ENCODE results near the gene PLD6. TPM values are rescaled to one million over a fixed set of nuclear protein-coding genes. Genes with fewer than 3 reads are reported as not detected.
"Not testable (repeated sequence)": the region's sequence is repeated elsewhere in the genome, so short reads cannot be mapped to it uniquely, and the experiment has no call there.

The PLD6 gene, protein sequence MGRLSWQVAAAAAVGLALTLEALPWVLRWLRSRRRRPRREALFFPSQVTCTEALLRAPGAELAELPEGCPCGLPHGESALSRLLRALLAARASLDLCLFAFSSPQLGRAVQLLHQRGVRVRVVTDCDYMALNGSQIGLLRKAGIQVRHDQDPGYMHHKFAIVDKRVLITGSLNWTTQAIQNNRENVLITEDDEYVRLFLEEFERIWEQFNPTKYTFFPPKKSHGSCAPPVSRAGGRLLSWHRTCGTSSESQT
- total RNA-seq, result 1 to 10 TPM; 4.2 to 7.0 (median 5.0) TPM

DNA sequence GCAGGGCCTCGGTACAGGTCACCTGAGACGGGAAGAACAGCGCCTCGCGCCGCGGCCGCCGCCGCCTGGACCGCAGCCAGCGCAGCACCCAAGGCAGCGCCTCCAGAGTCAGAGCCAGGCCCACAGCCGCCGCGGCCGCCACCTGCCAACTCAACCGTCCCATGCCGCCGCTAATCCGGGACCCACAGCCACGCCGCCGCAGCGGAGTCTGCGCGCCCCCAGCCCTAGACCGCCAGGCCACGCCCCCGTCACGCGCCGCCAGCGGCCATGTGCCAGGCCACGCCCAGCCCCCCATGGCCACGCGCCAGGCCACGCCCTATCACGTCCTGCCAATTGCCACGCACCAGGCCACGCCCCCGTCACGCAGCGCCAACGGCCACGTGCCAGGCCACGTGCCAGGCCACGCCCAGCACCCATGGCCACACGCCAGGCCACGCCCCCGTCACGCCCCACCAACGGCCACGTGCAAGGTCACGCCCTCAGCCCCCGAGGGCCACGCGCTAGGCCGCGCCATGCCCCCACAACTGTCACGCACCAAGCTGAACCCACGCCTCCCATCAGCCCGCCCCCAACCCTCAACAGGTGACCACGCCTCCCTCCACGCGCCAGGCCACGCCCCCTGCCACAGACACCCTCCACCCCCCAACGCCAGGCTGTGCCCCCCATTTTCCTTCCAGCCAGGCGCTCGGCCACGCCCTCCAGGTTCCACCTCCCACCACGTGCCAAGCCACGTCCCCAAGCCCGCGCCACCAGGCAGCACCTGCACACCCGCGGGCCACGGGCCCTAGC lies at the start of gene PLD6:
TSS of gene PLD6 (minus strand) at position 210 of the 789 bp plus-strand sequence. CDS start at position 163, 47 bp downstream.
- intact Hi-C loops (cut with DNase I; ENCODE audit: low total_unique reads), result no loop called here
- peak within 1 kb of the TSS; percentile 38 for H3K4me3 ChIP-seq (ENCODE audit: low read depth, poor library complexity, severe bottlenecking)
- TF ChIP-seq POLR2A (IDR thresholded peaks at IDR 0.05), result no peak
- TF ChIP-seq, protein P1, sequence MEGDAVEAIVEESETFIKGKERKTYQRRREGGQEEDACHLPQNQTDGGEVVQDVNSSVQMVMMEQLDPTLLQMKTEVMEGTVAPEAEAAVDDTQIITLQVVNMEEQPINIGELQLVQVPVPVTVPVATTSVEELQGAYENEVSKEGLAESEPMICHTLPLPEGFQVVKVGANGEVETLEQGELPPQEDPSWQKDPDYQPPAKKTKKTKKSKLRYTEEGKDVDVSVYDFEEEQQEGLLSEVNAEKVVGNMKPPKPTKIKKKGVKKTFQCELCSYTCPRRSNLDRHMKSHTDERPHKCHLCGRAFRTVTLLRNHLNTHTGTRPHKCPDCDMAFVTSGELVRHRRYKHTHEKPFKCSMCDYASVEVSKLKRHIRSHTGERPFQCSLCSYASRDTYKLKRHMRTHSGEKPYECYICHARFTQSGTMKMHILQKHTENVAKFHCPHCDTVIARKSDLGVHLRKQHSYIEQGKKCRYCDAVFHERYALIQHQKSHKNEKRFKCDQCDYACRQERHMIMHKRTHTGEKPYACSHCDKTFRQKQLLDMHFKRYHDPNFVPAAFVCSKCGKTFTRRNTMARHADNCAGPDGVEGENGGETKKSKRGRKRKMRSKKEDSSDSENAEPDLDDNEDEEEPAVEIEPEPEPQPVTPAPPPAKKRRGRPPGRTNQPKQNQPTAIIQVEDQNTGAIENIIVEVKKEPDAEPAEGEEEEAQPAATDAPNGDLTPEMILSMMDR (IDR thresholded peaks at IDR 0.05), result no peak
- WGBS, 2 donors, result 12 to 35% methylated on average over 50 to 62 of the region's 78 CpGs
- DNase-seq (ENCODE audit: low spot score in 2 of 2), result peak; percentile 79 to 97

DNA sequence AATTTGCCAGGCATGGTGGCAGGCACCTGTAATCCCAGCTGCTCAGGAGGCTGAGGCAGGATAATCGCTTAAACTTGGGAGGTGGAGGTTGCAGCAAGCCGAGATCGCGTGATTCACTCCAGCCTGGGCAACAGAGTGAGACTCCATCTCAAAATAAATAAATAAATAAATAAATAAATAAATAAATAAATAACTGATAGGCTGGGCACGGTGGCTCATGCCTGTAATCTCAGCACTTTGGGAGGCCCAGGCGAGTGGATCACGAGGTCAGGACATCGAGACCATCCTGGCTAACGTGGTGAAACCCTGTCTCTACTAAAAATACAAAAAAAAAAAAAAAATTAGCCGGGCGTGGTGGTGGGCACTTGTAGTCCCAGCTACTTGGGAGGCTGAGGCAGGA lies 49.6 kb upstream of the PLD6 start:
- DNase-seq (ENCODE audit: low spot score in 2 of 2); intact Hi-C loops (cut with DNase I; ENCODE audit: low total_unique reads); H3K4me3 ChIP-seq (ENCODE audit: low read depth, poor library complexity, severe bottlenecking): not testable (repeated sequence)
- WGBS, 2 donors, result 90 to 93% methylated on average over 11 of the region's 11 CpGs

DNA sequence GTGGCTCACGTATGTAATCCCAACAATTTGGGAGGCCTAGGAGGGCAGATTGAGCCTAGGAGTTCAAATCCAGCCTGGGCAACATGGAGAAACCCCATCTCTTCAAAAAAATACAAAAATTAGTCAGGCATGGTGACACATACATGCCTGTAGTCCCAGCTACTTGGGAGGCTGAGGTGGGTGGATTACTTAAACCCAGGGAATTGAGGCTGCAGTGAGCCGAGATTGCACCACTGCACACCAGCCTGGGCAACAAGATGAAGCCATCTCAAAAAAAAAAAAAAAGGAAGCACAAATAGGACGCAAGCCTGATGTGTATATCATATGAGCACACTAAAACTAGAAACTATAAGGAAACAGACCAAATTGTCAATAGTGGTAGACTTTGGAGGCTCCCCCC lies 47.9 kb upstream of the PLD6 start:
- no peak overlapping the region for H3K4me3 ChIP-seq (ENCODE audit: low read depth, poor library complexity, severe bottlenecking)
- intact Hi-C loops (cut with DNase I; ENCODE audit: low total_unique reads), result no loop called here
- TF ChIP-seq, protein P1 (IDR thresholded peaks at IDR 0.05), result no peak
- TF ChIP-seq POLR2A (IDR thresholded peaks at IDR 0.05), result no peak
- 90 to 92% methylated on average over 3 of the region's 3 CpGs for WGBS, 2 donors
- no peak for DNase-seq (ENCODE audit: low spot score in 2 of 2)

DNA sequence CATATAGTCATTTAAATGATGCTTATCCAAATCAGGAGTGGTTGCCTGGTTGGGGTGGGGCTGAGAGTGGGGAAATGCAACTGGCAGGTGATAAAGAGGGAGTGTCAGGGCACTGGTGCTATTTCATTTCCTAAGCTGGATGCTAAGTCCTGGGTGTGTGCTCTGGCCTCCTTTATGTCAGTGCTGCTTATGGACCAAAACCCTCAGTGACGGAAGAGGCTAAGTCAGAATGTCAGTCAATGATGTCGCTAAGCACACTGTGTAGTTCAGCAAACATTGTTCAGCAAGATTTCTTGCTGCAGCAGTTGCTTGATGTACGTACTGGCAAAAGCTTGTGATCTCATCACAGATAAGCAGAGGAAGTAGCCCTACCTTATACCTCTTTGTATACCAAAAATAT lies 47.3 kb upstream of the PLD6 start:
- no peak for DNase-seq (ENCODE audit: low spot score in 2 of 2)
- intact Hi-C loops (cut with DNase I; ENCODE audit: low total_unique reads), result no loop called here
- TF ChIP-seq, protein P1 (IDR thresholded peaks at IDR 0.05), result no peak
- TF ChIP-seq POLR2A (IDR thresholded peaks at IDR 0.05), result no peak
- 87 to 88% methylated on average over 3 of the region's 3 CpGs for WGBS, 2 donors
- no peak overlapping the region for H3K4me3 ChIP-seq (ENCODE audit: low read depth, poor library complexity, severe bottlenecking)

DNA sequence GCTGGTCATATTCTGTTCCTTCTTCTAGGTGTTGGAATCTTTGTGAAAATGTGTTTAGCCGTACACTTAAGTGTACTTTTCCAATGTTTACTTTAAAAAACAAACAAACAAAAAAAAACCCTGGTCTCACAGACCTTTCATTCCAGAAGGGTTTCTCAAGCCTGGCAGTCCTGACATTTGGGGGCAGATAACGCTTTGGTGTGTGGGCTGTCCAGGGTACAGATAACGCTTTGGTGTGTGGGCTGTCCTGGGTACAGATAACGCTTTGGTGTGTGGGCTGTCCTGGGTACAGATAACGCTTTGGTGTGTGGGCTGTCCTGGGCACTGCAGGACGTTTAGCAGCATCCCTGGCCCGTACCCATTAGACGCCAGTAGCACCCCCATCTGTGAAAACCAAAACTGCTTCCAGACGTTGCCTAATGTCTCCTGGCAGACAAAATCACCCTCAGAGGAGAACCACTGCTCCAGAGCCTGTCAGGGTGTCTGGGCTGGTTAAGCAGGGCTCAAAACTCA lies 46.1 kb upstream of the PLD6 start:
- DNase-seq (ENCODE audit: low spot score in 2 of 2), result no peak
- H3K4me3 ChIP-seq (ENCODE audit: low read depth, poor library complexity, severe bottlenecking), result no peak overlapping the region
- whole genome bisulfite sequencing, 2 donors, result 75% methylated on average over 9 of the region's 9 CpGs
- intact Hi-C loops (cut with DNase I; ENCODE audit: low total_unique reads), result no loop called here
- no peak for TF ChIP-seq POLR2A (IDR thresholded peaks at IDR 0.05)
- TF ChIP-seq, protein P1 (IDR thresholded peaks at IDR 0.05), result no peak

DNA sequence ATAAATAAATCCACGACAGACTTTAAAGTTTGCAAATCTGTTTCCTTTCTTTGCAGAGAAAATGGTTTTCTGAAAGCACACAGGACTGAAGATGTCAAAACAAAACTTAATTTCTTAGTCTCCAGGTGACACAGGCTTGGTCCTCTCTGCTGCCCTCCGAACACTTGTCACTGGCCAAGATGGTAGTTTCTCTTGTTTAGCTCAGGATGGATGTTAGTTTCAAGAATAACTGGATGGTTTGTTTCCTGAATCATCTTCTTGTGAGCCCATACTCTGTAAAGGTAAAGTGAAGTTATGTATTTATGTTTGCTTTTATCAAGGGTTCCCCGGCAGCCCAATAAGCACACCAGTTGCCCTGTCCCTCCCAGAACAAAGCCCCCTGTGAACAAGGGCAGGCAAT lies 40.7 kb upstream of the PLD6 start:
- TF ChIP-seq, protein P1 (IDR thresholded peaks at IDR 0.05), result no peak
- TF ChIP-seq POLR2A (IDR thresholded peaks at IDR 0.05), result no peak
- no peak for DNase-seq (ENCODE audit: low spot score in 2 of 2)
- 87 to 92% methylated on average over 3 of the region's 3 CpGs for WGBS, 2 donors
- intact Hi-C loops (cut with DNase I; ENCODE audit: low total_unique reads), result no loop called here
- H3K4me3 ChIP-seq (ENCODE audit: low read depth, poor library complexity, severe bottlenecking), result no peak overlapping the region
